ENCODE results near the gene RSKR.
A peak's percentile ranks its signal among the peaks of the same experiment; 100 is the strongest.
"Not testable (repeated sequence)": the region's sequence is repeated elsewhere in the genome, so short reads cannot be mapped to it uniquely, and the experiment has no call there.

The RSKR gene, protein sequence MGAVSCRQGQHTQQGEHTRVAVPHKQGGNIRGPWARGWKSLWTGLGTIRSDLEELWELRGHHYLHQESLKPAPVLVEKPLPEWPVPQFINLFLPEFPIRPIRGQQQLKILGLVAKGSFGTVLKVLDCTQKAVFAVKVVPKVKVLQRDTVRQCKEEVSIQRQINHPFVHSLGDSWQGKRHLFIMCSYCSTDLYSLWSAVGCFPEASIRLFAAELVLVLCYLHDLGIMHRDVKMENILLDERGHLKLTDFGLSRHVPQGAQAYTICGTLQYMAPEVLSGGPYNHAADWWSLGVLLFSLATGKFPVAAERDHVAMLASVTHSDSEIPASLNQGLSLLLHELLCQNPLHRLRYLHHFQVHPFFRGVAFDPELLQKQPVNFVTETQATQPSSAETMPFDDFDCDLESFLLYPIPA
- 12.1 to 13.7 reads per million in 2 experiments for total RNA-seq

DNA sequence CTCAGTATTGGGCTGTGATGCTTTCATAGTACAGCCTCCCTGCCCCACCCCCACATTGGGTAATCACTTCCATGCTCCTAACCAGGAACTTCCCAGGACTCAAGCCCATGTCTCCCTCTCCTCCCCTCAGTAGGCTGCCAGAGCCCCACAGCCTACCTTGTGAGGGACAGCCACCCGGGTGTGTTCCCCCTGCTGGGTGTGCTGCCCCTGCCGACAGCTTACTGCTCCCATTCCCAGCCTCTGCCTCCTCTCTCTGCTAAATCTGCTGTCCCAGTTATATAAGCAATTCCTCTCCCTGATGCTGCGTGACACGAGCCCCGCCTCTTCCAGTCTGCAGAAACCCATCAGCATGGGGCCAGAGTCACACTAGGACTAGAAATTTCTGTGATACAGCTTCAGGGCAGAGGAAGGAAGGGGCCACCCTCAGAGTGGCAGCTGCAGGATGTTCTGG lies at the start of gene RSKR:
TSS of gene RSKR (minus strand) at position 255 of the 451 bp plus-strand sequence. CDS start at position 231, 24 bp downstream.
- DNase-seq (ENCODE audit: low read depth) = no peak

DNA sequence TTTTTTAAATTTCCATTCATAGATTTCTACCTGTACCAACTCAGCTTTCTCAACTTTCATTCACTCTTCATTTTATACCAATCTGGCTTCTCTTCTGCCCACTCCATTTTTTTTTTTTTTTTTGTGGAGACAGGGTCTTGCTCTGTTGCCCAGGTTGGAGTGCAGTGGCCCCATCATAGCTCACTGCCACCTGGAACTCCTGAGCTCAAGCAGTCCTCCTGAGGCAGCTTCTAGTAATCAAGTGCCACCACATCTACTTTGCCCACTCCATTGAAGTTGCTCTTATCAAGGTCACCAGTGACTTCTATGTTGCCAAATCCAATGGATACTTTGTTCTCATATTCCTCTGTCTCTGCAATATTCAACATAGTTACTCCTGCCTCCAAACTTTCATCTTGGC lies 49.7 kb upstream of the RSKR start:
- no peak for DNase-seq (ENCODE audit: low read depth)

DNA sequence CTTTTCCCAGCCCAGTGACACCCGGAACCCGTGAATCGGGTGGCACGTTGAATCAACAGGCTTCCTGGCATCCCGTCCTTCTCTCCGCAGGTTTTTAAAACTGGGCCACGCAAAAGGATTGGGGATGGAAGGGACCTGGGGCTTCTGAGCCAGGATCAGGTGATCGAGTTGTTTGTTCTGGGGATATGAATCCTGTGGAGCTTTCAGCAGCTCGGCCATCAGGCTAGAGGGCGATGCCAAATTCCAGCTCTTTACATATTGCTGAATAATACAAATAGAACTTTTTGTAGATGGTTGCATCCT lies 48.5 kb upstream of the RSKR start:
- DNase-seq (ENCODE audit: low read depth) = no peak

DNA sequence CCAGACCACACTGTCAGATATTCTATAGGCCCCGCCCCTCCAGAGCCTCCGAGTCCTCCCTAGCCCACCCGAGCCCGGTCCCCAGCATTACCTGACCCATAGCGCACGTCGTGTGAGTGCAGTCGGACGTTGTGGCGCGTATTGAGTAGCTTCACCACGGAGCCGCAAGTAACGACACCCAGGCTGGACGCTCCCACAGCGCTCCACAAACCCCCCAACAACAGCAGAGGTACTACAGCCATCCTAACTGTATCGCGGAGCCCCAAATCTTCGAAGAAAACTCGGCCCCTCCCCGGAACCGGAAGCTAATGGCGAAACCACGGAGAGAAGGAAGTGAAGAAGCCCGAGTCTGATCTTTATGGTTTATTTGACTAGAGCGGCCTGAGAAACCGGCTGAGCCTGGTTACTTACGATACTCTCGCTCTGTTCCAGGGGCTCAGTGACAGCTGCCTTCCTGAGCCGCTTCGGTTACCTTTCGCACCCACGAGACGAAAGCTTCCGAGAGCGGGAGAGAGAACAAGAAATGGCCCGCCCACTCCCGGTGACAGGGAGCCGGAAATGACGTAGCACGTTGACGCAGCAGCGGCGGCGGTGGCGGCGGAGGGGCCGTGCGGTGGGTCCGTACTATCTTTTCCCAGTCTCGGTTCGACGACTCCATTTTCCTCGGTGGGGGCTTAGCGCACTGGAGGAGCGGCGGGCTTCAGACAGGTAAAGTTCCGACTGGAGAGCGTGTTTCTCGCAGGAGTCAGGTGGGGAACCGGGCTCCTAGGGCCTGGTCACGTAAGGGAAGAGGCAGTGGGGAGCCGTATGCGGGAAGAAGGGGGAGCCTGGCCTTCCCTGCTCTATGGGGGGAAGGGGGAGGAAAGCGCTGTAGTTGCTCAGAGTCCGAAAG lies 47.9 kb upstream of the RSKR start, which contains the start of the genes SDF2 and SUPT6H:
TSS of gene SDF2 (minus strand) at position 272 of the 892 bp plus-strand sequence. CDS start at position 242, 30 bp downstream.
TSS of gene SUPT6H (plus strand) at position 571 of the 892 bp plus-strand sequence. CDS start 11,197 bp downstream, outside the sequence.
- DNase-seq (ENCODE audit: low read depth) = peak; percentile 90

DNA sequence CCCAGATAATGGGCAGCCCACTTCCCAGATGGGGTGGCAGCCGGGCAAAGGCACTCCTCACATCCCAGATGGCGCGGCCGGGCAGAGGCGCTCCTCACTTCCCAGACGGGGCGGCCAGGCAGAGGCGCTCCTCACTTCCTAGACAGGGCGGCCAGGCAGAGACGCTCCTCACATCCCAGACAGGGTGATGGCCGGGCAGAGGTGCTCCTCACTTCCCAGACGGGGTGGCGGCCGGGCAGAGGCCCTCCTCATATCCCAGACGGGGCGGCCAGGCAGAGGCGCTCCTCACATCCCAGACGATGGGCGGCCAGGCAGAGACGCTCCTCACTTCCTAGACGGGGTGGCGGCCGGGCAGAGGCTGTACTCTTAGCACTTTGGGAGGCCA lies 45.5 kb upstream of the RSKR start:
- not testable (repeated sequence) for DNase-seq (ENCODE audit: low read depth)

DNA sequence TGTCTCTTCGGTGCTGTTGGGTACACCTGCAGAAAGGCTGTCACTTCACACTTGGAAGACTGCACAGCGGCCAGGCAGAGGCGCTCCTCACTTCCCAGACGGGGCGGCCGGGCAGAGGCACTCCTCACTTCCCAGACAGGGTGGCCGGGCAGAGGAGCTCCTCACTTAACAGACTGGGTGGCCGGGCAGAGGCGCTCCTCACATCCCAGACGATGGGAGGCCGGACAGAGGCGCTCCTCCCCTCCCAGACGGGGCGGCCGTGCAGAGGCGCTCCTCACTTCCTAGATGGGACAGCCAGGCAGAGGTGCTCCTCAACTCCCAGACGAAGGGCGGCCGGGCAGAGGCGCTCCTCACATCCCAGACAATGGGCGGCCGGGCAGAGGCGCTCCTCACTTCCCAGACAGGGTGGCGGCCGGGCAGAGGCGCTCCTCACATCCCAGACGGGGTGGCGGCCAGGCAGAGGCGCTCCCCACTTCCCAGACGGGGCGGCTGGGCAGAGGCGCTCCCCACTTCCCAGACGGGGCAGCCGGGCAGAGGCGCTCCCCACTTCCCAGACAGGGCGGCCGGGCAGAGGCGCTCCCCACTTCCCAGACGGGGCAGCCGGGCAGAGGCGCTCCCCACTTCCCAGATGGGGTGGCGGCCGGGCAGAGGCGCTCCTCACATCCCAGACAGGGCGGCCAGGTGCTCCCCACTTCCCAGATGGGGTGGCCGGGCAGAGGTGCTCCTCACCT lies 44.9 kb upstream of the RSKR start:
- not testable (repeated sequence) for DNase-seq (ENCODE audit: low read depth)

DNA sequence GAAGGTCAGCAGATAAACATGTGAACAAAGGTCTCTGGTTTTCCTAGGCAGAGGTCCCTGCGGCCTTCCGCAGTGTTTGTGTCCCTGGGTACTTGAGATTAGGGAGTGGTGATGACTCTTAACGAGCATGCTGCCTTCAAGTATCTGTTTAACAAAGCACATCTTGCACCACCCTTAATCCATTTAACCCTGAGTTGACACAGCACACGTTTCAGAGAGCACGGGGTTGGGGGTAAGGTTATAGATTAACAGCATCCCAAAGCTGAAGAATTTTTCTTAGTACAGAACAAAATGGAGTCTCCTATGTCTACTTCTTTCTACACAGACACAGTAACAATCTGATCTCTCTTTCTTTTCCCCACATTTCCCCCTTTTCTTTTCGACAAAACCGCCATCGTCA lies 44.4 kb upstream of the RSKR start:
- not testable (repeated sequence) for DNase-seq (ENCODE audit: low read depth)

DNA sequence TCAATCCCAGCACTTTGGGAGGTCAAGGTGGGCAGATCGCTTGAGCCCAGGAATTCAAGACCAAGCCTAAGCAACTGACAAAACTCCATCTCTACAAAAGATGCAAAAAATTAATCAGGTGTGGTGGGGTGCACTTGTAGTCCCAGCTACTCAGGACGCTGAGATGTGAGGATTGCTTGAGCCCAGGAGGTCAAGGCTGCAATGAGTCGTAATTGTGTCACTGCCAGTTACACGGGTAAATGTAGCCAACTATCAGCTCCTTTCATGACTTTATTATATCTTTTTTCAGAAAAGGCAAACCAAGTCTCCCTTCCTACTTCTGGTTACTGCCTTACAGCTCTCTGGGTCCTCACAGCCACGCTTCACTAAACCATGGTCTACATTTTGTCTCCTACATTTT lies 43.8 kb upstream of the RSKR start:
- DNase-seq (ENCODE audit: low read depth) = no peak

DNA sequence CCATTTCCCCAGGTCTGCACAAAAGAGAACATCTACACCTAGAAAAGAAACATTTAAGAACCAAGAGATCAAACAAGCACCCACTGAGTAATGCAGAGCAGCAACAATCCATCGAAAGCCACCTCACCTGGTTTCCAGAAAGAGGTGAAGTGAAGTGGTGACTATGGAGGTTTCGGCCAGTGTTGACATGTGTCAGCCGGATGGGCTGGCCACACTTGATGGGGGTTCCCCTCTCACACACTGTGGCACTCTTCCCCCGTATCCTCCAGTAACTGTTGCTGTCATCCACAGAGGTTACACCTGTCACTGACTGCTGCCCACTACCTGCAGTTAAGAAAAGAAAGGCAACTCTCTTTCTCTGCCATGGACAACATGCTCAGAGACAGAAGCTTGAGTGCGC lies 41.2 kb upstream of the RSKR start:
- DNase-seq (ENCODE audit: low read depth) = no peak

DNA sequence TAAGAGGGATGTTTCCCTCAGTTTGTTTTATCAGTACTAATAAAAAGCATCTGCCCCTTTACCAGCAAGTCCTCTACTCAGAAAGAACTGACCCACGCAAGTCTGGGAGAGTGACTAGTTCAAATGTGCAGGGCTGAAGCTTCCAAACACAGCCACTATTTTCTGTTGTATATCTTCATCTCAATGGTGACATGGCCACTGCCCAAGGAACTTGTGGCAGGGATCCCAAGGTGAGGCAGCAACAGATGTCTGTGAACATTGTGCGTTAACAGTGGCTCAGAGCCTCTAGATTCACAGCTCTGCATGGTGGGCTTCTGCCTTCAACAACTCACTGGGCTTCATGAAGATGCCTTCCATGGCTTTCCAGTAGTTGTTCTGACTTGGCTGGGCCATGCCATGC lies 34.7 kb upstream of the RSKR start:
- no peak for DNase-seq (ENCODE audit: low read depth)

DNA sequence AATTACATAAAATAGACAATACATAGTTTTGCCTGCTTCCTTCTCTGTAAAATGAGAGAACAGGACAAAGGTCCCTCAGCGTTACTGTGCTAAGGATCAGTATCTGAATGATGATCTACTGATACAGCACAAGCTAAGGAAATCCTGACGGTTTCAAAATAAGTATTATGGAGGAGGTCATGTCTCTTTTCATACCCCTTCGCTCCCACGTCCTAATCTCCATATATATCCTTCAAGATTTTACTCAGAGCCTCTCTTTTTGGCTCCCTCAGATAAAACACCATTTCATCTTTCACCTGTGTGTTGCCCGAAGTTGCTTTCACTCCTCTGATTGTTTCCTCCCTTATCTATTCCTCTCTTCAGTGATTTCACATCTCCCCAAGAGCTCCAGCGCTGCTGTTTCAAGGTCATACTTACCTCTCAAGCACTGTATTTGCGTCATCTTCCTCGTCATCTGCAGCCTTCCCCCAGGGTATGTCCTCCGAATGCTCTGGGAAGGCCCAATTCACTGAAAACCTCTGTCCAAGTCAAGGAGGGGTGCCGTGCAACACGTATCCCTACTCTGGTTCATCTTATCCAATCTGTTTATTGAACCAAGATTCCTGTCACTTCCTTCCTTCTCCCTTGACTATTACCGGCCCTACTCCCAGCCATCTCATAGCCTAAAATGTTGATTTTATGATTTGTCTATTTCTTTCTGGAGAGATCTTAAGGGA lies 32.2 kb upstream of the RSKR start:
- no peak for DNase-seq (ENCODE audit: low read depth)

DNA sequence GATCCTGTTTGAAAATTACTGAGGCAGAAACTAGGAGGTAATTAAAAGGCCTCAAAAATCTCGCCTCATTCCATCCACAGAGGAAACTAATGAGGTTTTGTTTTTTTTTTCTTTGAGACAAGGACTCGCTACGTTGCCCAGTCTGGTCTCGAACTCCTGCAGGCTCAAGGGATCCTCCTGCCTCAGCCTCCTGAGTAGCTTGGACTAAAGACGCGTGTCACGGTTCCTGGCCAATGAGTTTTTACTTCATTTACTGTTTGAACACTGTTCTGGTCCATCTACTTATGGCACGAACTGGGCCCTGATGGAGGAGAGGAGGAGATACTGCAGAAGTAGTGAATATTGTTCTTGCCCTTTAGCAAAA lies 31.6 kb upstream of the RSKR start:
- DNase-seq (ENCODE audit: low read depth) = no peak

DNA sequence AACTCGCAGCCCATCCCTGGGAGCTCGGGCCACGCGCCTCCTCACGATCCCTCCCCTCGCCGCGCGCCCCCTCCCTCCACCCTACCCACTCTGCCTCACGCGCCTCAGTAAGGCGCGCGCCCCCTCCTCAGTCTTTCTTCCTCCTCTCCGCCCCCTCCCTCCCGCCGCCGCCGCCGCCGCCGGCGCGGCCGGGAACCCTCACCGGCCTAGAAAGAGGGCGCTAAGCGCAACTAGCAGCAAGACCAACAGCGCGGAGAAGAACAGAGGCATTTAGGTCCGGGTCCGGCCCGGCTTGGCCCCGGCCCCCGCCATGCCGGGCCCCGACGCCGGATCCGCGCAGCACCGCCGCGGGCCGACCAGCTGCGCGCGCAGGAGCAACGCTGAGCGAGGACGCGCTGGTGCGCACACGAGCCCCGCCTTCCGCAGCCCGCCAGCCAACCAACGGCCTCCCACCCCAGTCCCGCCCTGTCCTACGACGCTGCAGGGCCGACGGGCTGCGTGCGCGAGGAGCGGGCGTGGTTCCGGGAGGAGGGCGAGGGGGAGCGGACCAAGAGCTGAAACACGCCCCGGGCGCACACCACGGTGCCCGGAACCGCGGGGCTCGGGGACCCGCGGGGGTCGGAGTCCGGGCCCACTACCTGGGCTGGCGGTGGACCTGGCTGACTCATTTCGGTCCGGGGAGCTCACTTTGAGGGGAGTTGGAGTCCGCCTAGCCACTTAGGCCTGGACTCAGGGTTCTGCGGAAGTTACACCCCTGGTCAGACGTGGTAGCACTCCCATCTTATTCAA lies 31.0 kb upstream of the RSKR start, which contains the start of gene BLTP2:
TSS of gene BLTP2 (minus strand) at position 372 of the 789 bp plus-strand sequence. CDS start at position 270, 102 bp downstream.
- DNase-seq (ENCODE audit: low read depth) = peak; percentile 92

DNA sequence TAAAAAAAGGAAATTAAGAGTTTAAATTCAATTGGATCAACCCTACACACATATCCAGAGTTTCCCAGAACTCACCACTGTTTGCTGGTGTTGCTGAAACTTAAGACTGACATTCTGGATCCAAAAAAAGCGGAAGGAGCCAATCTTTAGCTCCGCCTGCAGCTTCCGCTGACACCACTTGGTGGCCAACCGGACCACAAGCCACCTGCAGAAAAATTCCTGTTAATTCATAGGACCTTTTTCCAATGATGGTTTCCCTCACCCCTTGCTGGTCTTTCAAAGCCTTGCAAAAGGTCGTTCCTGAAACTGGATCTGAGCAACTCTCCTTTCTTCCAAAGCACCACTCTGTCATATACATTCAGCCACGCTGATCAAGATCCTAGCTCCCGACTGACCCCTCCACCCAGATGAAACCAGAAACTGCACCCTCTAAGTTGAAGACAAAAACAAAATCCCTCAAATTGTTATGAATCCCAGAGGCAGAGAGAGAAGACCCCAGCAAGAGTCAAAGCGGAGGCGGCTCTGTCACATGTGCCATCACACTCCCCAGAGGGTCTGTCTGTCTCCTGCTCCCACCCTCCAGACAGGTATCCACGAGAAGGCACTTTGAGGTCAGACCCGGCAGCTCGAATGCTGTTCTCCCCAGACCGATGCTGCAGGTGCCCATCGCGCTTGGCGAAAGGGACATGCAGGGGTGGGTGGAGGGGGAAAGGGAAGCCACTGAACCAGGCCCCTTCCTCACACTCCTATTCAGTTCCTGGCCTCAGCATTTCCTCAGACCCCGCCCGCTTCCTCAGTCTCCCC lies 30.2 kb upstream of the RSKR start:
- no peak for DNase-seq (ENCODE audit: low read depth)

DNA sequence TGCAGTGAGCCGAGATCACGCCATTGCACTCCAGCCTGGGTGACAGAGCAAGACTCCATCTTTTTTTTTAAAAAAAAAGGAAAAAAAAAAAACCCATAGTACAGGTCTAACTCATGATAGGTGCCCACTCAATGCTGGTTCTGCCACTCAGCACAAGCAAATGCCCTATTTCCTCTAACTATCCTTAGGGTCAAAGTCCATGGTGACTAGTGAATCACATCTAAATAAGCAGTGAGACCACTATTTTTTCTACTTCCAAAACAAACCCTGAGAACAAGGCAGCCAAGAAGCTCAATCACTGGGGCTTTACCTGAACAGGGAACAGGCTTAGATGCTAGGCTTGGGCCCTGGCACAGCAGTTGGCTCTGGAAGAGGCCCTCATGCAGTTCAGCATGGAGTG lies 27.6 kb upstream of the RSKR start:
- DNase-seq (ENCODE audit: low read depth) = no peak

DNA sequence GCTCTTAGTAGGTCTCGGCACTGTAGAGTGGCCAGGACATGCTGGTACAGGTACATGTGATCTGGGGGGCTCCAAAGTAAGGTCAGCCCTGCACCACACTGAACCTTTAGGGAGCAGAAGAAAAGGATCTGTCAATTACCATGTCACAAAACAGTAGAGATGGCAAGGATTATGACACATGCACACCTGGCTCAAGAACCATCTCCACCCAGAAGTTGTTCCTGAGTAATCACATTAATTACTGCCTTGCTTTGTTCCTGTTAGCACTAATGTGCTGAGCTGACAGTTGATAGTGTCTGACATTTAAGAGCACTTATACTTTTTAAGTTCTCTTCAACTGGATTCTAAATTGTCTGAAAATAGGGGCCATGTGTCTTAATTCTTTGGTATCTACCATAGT lies 21.5 kb upstream of the RSKR start:
- no peak for DNase-seq (ENCODE audit: low read depth)

DNA sequence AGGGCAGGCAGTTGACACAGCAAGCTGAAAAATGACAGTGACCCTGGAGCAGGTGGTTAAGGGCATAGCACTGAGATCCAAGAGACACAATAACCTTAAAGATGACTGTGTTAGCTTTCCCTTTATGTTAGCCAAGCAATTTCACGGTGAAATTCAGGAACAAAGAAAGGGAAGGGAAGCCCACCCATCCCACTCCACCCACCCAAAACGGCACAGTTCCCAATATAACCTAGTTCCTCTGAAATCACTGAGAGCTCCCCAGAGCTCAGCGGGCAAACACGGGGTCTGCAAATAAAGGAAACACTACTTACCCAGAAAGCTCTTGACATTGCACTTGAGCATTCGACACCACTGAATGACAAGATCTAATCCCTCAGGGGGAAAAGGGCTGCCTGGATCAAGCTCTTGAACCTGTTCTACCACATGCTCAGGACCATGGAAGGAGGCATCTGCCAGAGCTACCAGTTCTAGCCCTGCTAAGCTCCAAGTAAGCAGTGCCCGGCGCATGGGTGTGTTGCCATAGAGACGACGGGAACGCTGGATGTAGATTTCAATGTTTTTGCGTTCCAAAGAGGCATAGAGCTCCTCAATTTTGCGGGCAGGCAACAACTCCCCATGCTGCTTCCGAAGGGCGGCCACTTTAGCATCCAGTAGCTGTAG lies 20.4 kb upstream of the RSKR start:
- DNase-seq (ENCODE audit: low read depth) = no peak

DNA sequence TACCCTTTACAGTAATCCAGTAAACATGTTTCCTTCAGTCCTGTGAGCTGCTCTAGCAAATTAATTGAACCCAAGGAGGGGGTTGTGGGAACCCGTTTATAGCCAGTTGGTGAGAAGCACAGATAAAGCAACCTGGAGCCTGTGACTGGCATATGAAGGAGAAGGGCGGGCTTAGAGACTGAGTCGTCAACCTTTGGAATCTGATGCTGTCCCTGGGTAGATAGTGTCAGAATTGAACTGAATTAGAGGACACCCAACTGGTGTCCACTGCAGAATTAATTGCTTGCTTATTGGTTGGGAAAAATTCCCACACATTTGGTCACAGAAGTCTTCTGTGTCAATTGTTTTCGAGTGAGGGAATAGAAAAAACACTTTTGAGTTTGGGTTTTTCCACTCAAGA lies 12.8 kb upstream of the RSKR start:
- DNase-seq (ENCODE audit: low read depth) = no peak

DNA sequence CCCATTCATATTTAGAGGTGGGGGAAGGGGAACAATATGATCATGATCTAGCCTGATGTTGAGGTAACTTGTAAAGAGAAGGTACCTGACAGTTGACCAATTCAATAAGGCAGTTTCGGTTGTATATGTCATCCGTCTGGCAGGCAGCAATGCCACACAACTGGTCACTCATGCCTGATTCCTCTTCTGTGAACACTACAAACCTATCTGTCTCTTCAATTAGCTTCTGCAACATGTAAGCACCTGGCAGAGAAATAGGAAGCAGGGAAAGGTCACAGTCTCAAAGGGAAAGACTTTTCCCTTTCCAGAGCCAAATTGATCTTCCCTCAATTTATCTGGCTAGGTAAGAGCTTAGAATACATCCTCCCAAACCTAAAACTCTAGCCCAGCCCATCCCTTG lies 10.2 kb upstream of the RSKR start:
- DNase-seq (ENCODE audit: low read depth) = no peak

Data from T follicular helper cell (primary cell).